Activated CD4-positive, alpha-beta T cell treated with anti-CD3 and anti-CD28 coated beads, Interleukin-2, amount 50 U/mL, for 16 hours (primary cell): ENCODE results near the gene ECHDC1.
A peak's percentile ranks its signal among the peaks of the same experiment; 100 is the strongest.
"Not testable (repeated sequence)": the region's sequence is repeated elsewhere in the genome, so short reads cannot be mapped to it uniquely, and the experiment has no call there.

Source experiments
- DNase-seq: peaks from one replicate; pipeline ENCODE4 v3.0.0-alpha.2; 2020

Gene ECHDC1

DNA sequence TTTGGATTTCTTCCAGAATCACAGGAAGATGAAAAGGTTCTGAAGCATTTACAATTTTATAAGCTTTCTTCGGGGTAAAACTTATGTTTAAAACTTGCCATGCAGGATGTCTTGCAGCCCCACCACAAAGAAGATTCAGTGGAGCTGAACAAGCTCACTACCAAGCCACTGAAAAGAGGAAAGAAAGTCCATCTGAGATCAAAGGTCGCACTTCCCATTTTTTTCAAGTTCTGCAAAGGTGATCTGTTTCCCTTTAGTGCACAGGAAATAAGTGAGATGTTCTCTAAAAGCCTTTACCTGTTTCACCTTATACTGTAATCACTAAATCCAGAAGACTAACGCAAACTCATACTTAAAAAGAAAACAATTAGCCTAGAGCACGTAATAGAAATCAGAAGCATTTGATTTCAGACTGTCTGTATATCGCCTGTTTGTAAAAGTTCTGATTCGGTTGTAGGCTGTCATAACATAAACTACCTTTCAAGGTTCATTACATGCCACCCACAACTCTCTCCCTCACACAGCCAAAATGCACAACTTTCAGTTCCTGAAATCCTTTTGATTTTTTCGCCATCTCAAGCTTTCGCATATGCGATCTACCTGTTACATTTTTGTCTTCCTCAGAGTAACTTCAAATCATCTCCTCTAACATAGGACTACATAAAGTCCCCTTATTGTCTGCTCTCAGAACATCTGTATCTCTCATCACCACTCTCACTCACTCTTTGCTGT is 1.8 kb downstream of the ECHDC1 start:
- no peak for DNase-seq

DNA sequence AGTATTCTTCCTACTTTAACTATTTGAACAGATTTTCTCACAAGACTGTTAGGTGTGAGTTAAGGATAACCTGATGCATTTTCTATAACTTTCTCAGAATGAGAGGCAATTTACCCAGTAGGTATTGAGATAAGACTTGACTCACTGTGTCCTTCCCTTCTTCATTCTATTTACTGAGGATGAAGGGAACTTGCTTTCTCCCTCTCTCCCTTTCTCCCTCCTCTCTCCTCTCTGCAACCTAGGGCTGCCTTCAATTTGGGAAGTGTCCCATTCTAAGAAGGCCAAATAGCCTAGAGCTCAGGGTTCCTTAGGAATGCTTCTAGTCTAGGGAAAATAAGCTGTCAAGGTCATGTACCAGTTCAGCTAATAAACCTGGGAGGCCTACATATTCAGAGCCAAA is 3.2 kb downstream of the ECHDC1 start:
- no peak for DNase-seq

DNA sequence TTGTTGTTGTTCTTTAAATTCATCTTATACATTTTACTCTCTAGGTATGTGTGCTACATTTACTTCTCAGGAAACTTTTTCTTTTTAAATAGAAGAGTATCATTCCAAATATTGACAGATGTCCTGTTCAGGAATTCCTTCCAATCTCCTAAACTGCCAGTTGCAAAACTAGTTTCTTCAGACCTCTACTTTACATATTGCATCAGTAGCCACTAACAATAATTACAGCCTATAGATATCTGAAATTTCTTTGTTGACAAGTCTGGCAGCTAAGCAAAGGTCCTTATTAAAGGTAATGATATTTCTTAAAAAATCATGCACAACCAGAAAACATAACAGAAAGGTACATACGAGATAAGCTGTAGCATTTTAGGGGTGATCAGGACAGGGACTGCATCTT is 4.5 kb downstream of the ECHDC1 start:
- DNase-seq, result no peak

DNA sequence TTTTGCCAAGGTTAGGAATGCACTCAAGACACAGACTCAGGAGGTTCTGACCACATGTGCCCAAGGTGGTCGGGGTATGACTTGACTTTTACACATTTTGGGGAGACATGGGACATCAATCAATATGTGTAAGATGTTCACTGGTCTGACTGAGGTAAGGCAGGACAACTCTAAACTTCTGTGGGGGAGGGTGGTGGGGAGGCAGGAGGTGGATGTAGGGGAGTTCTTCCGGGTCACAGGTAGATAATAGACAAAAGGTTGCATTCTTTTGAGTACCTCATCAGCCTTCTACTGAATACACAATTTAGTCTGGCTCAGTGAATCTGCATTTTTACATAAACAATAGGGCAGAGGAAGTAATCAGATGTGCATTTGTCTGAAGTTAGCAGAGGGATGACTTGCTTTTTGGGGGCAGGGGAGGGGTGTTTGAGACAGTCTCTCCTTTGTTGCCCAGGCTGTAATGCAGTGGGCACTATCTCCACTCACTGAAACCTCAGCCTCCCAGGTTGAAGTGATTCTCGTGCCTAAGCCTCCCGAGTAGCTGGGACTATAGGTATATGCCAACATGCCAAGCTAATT is 10.9 kb downstream of the ECHDC1 start:
- DNase-seq, result peak; percentile 10

DNA sequence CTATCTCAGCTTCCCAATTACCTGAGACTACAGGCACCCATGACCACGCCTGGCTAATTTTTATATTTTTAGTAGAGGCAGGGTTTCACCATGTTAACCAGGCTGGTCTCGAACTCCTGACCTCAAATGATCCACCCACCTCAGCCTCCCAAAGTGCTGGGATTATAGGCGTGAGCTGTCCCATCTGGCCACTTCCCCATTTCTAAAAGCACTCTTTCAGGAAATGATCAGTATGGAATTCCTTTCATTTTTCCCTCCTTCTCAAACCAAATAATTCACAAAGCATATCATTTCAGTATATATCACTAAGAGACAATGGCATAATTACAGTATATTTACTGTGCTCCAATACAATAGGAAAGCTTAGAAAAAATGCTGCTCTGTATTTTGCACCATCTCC is 12.2 kb downstream of the ECHDC1 start:
- DNase-seq, result not testable (repeated sequence)

DNA sequence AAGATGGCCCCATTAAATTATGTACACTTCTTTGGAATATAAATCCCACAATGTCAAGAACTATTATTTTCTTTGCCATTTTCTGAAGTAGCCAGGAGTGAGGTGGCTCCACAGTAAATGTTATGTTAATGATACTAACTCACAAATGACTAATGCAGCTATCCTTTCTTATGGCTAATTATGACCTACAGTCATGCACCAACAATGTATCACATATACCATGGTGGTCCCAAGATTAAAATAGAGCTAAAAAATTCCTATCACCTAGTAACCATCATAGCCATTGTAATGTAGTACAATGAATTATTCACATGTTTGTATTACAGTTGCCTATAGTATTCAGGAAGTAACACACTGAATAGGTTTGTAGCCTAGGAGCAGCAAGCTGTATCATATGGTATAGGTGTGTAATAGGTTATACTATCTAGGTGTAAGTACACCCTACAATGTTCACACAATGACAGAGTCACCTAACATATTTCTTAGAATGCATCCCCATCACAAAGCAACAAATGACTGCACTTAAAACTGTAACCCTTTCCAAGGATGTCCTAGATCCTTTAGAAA is 15.3 kb downstream of the ECHDC1 start:
- DNase-seq, result no peak

DNA sequence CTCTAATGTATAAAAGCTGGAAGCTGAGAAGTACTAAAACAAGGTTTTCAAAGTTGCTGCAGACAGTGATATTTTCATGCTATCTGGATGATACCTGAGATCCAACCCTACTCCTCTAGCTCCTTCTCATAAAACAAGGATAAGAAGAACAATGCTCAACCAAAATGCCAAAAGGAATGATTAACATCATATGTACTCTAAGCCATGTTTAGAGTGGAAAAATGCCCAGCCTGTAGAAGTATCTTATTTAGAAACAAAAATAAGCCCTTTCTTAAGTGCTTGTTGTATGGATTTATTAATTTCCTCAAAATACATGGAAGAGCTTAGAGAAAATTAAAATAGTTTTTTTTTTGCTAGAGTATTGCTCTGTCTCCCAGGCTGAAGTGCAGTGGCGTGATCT is 23.7 kb downstream of the ECHDC1 start:
- DNase-seq, result no peak

DNA sequence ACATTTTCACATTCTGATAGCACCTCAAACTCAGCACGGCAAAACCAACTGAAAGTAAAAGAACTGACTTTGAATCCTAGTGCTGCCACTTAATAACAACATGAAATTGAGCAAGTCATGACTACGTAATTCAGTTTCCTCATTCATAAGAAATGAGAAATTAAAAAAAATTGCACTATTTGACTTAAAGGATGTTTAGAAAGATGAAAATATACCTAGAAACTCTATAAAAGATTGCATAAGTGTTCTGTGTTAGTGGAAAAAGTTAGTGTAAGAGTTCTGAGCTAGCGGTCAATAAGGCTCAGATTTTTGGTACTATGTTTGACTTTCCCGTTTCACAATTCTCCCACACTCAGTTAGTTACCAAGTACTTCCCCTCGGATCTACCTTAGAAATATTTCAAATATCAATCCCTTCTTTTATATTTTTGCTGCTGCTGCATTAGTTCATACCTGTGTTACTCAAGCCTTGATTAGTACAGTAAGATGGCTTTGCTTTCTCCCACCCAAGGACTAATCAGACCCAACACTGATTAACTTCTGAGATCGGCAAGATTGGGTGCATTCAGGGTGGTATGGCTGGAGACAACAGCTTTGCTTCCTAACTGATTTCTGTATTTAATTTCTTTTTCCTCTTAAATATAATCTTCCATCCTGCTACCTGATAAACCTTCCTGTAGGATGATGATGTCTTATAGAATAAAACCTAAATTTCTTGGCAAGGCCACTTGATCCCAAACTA is 25.9 kb downstream of the ECHDC1 start:
- DNase-seq, result no peak

DNA sequence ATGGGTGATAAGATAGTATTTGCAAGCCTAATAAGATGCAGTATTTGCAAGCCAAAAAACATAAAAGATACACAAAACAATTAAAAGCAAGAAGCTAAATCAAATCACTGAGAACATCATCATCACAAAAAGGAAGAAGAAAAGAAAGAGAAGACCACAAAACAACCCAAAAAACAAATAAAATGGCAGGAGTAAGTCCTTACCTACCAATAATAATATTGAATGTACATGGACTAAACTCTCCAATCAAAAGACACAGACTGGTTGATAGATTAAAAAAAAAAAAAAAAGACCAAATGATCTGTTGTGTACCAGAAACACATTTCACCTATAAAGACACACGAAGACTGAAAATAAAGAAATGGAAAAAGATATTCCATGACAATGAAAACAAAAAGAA is 37.7 kb downstream of the ECHDC1 start:
- DNase-seq, result no peak

DNA sequence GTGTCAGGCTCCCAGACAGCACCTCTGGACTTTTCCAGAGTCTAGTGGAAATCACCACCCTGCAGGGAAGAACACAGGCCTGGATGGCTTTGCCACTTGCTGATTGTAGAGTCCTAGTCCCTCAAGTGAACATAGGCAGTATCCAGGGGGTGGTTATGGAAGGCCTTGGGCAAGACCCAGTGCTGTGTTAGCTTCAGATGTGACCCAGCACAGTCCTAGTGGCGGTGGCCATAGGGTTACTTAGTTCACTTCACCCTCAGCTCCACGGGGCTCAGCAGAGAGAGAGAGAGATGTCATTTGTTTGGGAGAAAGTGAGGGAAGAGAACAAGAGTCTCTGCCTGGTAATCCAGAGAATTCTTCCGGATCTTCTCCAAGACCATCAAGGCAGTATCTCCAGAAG is 39.5 kb downstream of the ECHDC1 start:
- DNase-seq, result no peak

DNA sequence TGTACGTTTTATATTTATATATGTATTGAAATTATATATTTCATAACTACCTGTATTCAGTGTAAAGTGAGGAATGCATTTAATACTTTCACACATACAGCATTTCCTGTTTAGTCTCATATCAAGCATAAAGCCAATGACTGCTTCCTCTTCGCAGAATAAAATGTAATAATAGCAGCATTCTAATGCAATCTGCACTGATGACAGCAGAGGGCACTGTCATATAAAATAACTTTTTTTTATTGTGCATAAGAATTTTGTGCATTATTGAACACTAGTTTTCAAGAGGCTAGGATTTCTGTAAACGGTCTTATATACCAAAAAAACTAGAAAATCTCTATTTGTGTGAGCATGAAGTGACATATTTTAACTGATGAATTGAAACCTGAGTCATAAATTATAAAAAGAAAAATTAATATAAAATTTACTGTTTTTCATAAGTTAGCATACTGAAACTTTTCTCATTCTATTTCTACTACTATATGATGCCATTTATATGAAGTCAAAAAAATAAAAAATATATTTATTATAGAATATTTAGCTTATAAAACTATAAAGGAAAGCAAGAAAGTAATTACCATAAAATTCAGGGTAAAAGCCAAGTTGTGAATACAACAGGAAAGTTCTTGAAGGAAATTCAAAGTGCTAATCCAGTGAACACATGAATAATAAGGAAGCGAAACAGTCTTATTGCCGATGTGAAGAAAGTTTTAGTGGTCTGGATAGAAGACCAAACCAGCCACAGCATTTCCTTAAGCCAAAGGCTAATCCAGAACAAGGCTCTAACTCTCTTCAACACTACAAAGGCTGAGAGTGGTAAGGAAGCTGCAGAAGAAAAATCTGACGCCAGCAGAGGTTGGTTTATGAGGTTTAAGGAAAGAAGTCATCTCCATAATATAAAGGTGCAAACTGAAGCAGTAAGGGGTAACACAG is 40.4 kb downstream of the ECHDC1 start:
- DNase-seq, result peak; percentile 50

DNA sequence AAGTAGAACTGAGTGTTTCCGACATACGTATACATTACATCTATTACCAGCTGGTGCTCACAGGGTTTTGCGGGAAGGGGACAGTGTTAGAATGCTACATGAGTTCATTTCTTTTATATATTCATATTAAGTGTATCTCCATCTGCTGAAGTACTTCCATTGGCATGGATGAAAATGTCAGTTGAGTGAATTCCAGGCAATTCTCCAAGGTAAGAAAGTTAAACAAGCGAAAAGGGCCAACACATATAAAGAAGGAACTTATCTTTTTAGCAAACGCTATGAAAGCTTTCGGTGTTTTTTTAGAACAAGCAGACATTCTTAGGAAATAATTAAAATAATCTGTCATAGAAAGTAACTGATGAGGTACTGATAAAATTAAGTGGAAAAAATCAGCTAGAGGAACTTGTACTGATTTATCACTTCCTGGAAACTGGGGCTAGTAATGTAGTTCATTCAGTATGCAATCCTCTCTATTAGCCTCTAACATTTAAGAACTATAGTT is 42.2 kb downstream of the ECHDC1 start:
- DNase-seq, result no peak

DNA sequence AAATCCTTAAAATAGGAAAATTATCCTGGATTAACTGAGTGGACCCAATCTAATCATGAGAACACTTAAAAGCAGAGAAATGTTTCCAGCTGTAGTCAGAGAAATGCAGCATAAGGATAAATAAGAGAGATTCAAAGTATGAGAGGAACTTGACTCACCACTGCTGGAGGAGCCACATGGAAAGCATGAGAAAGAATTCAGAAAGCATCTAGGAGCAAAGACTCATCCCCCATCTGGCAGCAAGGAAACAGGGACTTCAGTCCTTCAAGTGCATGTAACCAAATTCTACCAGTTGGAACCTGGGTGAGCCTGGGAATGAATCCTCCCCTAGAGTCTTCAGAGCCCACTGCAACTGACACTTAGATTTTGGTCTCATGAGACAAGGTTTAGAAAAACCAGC is 43.0 kb downstream of the ECHDC1 start:
- DNase-seq, result no peak

DNA sequence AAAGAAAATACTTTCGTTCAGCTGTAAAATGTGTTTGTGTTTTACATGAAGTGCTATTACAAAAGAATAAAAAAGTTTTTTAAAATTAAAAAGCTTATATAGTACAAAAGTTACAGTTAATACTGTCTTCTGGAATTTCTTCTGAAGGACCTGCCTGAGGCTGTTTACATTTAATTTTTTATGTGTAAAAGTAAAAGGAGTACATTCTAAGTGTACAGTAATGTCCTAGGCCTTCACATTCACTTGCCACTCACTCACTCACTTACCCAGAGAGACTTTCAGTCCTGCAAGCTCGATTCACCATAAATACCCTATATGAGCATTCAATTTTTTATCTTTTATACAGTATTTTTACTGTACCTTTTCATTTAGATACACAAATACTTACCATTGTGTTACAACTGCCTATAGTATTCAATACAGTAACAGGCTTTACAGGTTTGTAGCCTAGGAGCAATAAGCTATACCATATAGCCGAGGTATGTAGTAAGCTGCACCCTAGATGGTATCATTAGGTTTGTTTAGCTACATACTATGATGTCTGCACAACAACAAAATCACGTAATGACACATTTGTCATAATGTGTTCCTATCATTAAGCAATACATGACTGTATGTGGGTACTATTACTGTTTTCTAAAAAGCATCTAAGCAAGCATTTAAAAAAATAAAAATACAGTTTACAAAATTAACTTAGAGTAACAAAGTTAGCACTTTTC is 43.7 kb downstream of the ECHDC1 start:
- no peak for DNase-seq

DNA sequence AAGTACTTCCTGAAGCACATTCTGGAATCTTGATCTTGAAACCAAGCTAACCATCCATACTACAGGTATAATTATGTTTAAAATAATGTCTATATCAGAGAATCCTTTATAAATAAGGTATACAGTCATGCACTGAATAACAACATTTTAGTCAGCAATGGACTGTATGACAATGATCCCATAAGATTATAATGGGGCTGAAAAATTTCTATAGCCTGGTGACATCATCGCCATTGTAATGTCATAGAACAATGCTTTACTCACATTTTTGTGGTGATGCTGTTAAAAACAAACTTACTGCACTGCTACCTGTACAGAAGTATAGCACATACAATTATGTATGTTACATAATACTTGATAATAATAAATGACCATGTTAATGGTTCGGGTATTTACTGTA is 44.9 kb downstream of the ECHDC1 start:
- DNase-seq, result no peak

DNA sequence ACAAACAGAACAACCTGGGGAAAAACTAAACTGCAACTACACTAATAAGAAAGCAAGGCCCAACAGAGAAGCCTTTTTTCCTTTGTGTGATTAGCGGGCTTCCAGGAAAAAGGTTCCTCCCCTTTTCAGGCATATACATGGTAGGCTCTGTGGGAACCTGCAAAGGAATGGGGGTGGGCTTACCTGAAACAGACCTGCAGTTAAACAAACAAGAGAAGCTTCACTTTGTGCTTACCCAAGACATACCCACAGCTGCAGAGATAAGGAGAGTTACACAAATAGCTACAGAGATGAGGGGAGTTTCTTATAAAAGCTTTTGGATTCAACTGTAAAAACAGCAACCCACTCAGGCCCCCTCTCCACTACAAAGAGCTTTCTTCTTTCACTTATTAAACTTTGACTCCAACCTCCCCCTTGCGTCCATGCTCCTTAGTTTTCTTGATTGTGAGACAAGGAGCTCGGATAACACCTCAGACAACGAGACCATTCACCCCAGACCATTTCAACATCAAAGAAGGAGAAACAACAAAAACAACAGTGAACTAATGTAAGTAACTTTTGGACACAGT is 45.8 kb downstream of the ECHDC1 start:
- no peak for DNase-seq

DNA sequence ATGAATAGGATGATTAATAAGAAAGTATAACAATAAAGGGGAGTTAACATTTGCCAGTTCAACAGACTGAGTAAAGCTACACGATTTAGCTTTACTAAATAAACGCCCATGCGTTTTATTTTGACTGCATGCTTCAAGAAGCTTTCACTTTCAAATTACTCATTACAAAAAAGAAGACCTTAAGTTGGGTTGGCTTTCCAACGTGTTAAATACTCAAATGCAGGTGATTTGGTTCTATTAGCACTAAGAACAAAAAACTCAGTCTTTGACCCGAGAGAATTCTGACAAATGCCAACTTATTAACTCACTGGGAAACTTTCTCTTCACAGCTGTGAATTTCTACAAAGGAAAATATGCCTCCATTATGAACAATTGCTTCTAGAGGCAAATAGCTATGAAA is 51.9 kb downstream of the ECHDC1 start:
- peak; percentile 59 for DNase-seq

DNA sequence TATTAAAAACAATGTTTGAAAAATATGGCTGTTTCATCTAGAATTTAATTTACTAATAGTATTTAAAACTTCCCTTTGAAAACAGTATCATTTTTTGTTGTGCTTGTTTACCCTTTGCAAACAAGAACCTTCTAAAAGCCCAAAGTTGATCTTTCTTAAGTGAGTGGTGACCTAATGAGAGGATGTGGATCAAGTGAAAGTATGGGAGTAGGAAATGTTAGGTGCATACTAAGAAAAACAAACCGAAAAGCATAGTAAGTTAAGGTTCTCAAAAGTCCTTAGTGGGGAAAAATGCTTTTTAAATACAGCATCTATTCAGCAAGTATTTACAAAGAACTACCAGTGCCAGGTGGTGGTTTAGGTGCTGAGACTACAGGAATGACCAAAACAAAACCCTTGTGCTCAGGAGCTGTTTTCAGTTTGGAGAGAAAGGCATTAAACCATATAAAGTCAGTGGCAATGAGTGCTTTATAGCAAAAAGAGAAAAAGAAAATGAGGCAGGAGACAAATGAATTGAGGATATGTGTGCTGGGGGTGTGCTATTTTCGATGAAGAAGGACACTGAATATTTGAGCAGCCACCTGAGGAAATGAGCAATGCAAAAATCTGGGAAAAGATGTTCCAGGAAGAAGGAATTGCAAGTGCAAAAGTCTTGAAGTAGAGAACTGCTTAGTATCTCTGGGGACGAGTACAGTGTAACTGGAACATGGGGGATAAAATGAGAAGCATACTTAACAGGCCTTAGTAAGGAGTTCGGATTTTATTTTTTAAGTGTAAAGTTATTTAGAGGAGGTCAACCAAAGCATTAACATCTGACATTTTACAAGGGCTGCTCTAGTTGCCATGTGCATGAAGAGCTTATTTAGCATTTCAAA is 52.8 kb downstream of the ECHDC1 start:
- DNase-seq, result peak; percentile 32

DNA sequence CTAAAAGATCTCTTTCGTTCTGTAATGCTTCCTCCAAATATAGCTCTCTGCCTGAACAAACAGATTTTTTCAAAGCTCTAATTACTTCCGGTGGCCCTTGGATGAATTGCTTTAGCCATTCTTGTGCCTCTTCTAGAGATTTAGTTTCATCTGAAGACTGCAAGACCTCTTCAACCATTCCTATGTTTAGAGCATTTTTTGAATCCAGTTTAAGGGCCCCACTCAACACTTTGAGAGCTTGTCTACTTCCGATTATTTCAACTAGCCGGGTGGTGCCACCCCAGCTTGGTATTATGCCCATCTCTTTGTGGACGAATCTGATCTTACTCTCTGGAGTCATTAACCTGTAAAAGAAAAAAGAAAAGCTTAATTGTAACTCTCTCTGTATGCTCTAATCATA is 53.5 kb downstream of the ECHDC1 start:
- no peak for DNase-seq

DNA sequence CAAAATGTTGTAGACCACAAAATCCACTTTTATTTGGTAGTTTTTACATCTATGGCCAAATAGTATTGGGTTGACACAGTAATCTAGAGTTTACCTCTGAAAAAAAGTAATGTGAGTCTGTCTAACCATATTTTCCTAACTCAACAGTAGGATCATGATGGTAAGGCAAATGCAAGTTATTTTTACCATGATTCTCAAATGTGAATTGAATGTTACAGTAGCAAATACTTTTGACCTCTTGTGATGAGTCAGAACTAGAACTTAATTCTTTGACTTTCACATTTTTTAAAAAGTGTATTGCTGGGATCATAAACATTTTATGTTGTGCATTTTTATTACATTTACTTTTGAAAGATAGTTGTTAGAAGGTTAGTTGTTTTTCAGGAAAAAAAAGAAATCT is 54.7 kb downstream of the ECHDC1 start:
- no peak for DNase-seq

DNA sequence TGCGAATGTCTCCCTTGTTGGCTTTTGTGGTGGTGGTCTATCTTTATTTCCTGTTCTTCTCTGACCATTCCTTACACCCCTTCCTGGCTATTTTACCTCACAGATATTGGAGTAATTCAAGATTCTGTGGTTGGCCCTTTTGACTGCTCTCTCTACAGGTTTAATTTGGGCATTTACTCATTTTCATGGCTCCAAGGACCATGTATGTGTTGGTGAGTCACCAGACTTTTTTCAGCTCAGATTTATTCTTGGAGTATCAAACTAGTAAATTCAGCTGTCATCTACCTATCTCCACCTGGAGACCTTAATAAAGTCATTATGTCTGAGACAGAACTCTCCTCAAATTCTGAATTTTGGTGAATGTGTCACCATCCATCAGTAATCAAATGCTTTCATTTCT is 61.2 kb downstream of the ECHDC1 start:
- no peak for DNase-seq
